SK-N-SH treated with all-trans-retinoic acid at 6 μM for 48 hours (cell line): ENCODE data around the gene RBKS.

Experiments
- ATAC-seq: fragments of 200-7000 bp; cut with Tn5 transposase; 3 replicates; pipeline ENCODE4 v1.9.1; 2020; ENCODE audit warnings: mild to moderate bottlenecking, moderate library complexity
- ARNTL ChIP-seq: fragments of 450-650 bp; formaldehyde crosslinking; IDR thresholded peaks from 2 replicates; pipeline ENCODE4 v1.5.0; 2020; ENCODE audit warnings: low read depth, mild to moderate bottlenecking, moderate library complexity, borderline replicate concordance
- BACH2 ChIP-seq: fragments of 250-450 bp; sonication (Bioruptor Pico); IDR thresholded peaks from 2 replicates; pipeline ENCODE4 v1.9.0; 2021; ENCODE audit warnings: mild to moderate bottlenecking, borderline replicate concordance
- CSRNP3 ChIP-seq: fragments of 250-450 bp; sonication (Bioruptor Pico); IDR thresholded peaks from 2 replicates; pipeline ENCODE4 v1.5.1; 2021; ENCODE audit warnings: mild to moderate bottlenecking, moderate library complexity
- ISL1 ChIP-seq: fragments of 250-450 bp; sonication (Bioruptor Pico); IDR thresholded peaks from 2 replicates; pipeline ENCODE4 v2.1.2; 2022; ENCODE audit warnings: mild to moderate bottlenecking, moderate library complexity
- OSR1 ChIP-seq: fragments of 250-450 bp; sonication (Bioruptor Pico); IDR thresholded peaks from 2 replicates; pipeline ENCODE4 v1.8.0; 2022; ENCODE audit warnings: moderate library complexity, mild to moderate bottlenecking, inconsistent platforms
- PATZ1 ChIP-seq: fragments of 250-450 bp; sonication (Bioruptor Pico); IDR thresholded peaks from 2 replicates; pipeline ENCODE4 v1.8.0; 2020; ENCODE audit warnings: mild to moderate bottlenecking, moderate library complexity, borderline replicate concordance
- POU6F1 ChIP-seq: fragments of 250-450 bp; sonication (Bioruptor Pico); IDR thresholded peaks from 2 replicates; pipeline ENCODE4 v1.8.0; 2021; ENCODE audit warnings: low read depth, mild to moderate bottlenecking, moderate library complexity, borderline replicate concordance
- PPARA ChIP-seq: fragments of 250-450 bp; sonication (Bioruptor Pico); IDR thresholded peaks from 2 replicates; pipeline ENCODE4 v1.5.0; 2020; ENCODE audit warnings: mild to moderate bottlenecking, borderline replicate concordance
- RARB ChIP-seq: fragments of 250-450 bp; sonication (Bioruptor Pico); IDR thresholded peaks from 2 replicates; pipeline ENCODE4 v1.8.0; 2021; ENCODE audit warnings: mild to moderate bottlenecking, moderate library complexity
- SNAI2 ChIP-seq: fragments of 250-450 bp; sonication (Bioruptor Pico); IDR thresholded peaks from 2 replicates; pipeline ENCODE4 v1.5.0; 2020; ENCODE audit warnings: mild to moderate bottlenecking, moderate library complexity
- TCF4 ChIP-seq: fragments of 250-450 bp; sonication (Bioruptor Pico); IDR thresholded peaks from 2 replicates; pipeline ENCODE4 v1.8.0; 2021; ENCODE audit warnings: mild to moderate bottlenecking, moderate library complexity, borderline replicate concordance
- TOX ChIP-seq: fragments of 250-450 bp; sonication (Bioruptor Pico); IDR thresholded peaks from 2 replicates; pipeline ENCODE4 v1.8.0; 2021; ENCODE audit warnings: mild to moderate bottlenecking, moderate library complexity, borderline replicate concordance
- TSHZ2 ChIP-seq: fragments of 250-450 bp; sonication (Bioruptor Pico); IDR thresholded peaks from 2 replicates; pipeline ENCODE4 v1.5.0; 2020; ENCODE audit warnings: mild to moderate bottlenecking, moderate library complexity
- ZC3H10 ChIP-seq: fragments of 250-450 bp; sonication (Bioruptor Pico); IDR thresholded peaks from 2 replicates; pipeline ENCODE4 v1.5.1; 2021; ENCODE audit warnings: mild to moderate bottlenecking, moderate library complexity
- ZFP3 ChIP-seq: fragments of 250-450 bp; sonication (Bioruptor Pico); IDR thresholded peaks from 2 replicates; pipeline ENCODE4 v1.5.0; 2020; ENCODE audit warnings: mild to moderate bottlenecking, moderate library complexity
- ZFP30 ChIP-seq: fragments of 450-650 bp; formaldehyde crosslinking; IDR thresholded peaks from 2 replicates; pipeline ENCODE4 v1.5.0; 2022; ENCODE audit warnings: mild to moderate bottlenecking, moderate library complexity
- ZNF565 ChIP-seq: fragments of 450-650 bp; formaldehyde crosslinking; conservative IDR thresholded peaks from 2 replicates; pipeline ENCODE4 v1.5.0; 2020; ENCODE audit warnings: low read depth, mild to moderate bottlenecking, moderate library complexity
- ZNF70 ChIP-seq: fragments of 450-650 bp; formaldehyde crosslinking; IDR thresholded peaks from 2 replicates; pipeline ENCODE4 v1.5.0; 2020; ENCODE audit warnings: mild to moderate bottlenecking, moderate library complexity
- ZNF8 ChIP-seq: fragments of 450-650 bp; formaldehyde crosslinking; IDR thresholded peaks from 2 replicates; pipeline ENCODE4 v1.5.0; 2020; ENCODE audit warnings: mild to moderate bottlenecking, moderate library complexity

The RBKS gene

GRCh38 chr2:27903018-27903417 is 12.8 kb upstream of the RBKS start:
- no peak for ATAC-seq
- TF ChIP-seq ISL1 (CRISPR knock-in tag) = no peak
- no peak for TF ChIP-seq TOX

GRCh38 chr2:27902098-27902497 is 11.9 kb upstream of the RBKS start:
- no peak for ATAC-seq

GRCh38 chr2:27901234-27901633 is 11.0 kb upstream of the RBKS start:
- ATAC-seq = peak; percentile 86
- TF ChIP-seq ZFP3 (CRISPR knock-in tag) (0 out of 2 replicates have a peak, but pooled peaks have one; percentile 10), SNAI2 (0 out of 2 replicates have a peak, but pooled peaks have one; percentile 43), ZNF70 (CRISPR knock-in tag) (no peak)

More at GRCh38 chr2:27902098-27902497, 11.9 kb upstream of the RBKS start:
- TF ChIP-seq PPARA (CRISPR knock-in tag) (no peak), ZNF70 (CRISPR knock-in tag) (no peak)

- no peak for ATAC-seq
- TF ChIP-seq SNAI2 (no peak), POU6F1 (CRISPR knock-in tag) (no peak), RARB (CRISPR knock-in tag) (no peak), ARNTL (CRISPR knock-in tag) (no peak), PATZ1 (CRISPR knock-in tag) (no peak), ZFP3 (CRISPR knock-in tag) (no peak), TSHZ2 (CRISPR knock-in tag) (no peak), ZC3H10 (CRISPR knock-in tag) (no peak), BACH2 (CRISPR knock-in tag) (no peak)
Observed at GRCh38 chr2:27897717-27898116, 7.5 kb upstream of the RBKS start.

GRCh38 chr2:27893006-27893405 is 2.8 kb upstream of the RBKS start:
- TF ChIP-seq ISL1 (CRISPR knock-in tag) = no peak
- no peak for TF ChIP-seq TOX
- TF ChIP-seq ZC3H10 (CRISPR knock-in tag) = no peak
- no peak for TF ChIP-seq ZNF70 (CRISPR knock-in tag)
- TF ChIP-seq TCF4 = no peak
- no peak for TF ChIP-seq PPARA (CRISPR knock-in tag)
- no peak for TF ChIP-seq ZNF8 (CRISPR knock-in tag)
- no peak for TF ChIP-seq ZNF565 (CRISPR knock-in tag)
- no peak for TF ChIP-seq OSR1 (CRISPR knock-in tag)
- no peak for TF ChIP-seq CSRNP3
- no peak for TF ChIP-seq PATZ1 (CRISPR knock-in tag)
- TF ChIP-seq ZFP30 = no peak
- no peak for TF ChIP-seq POU6F1 (CRISPR knock-in tag)
- TF ChIP-seq SNAI2 = no peak
- no peak for ATAC-seq
